ENCODE results near the gene HPSE2. TPM values are rescaled to one million over a fixed set of nuclear protein-coding genes. Genes with fewer than 3 reads are reported as not detected.
A peak's percentile ranks its signal among the peaks of the same experiment; 100 is the strongest.

Gene HPSE2
- total RNA-seq, 1 donor from 2014 or later = not detected

DNA sequence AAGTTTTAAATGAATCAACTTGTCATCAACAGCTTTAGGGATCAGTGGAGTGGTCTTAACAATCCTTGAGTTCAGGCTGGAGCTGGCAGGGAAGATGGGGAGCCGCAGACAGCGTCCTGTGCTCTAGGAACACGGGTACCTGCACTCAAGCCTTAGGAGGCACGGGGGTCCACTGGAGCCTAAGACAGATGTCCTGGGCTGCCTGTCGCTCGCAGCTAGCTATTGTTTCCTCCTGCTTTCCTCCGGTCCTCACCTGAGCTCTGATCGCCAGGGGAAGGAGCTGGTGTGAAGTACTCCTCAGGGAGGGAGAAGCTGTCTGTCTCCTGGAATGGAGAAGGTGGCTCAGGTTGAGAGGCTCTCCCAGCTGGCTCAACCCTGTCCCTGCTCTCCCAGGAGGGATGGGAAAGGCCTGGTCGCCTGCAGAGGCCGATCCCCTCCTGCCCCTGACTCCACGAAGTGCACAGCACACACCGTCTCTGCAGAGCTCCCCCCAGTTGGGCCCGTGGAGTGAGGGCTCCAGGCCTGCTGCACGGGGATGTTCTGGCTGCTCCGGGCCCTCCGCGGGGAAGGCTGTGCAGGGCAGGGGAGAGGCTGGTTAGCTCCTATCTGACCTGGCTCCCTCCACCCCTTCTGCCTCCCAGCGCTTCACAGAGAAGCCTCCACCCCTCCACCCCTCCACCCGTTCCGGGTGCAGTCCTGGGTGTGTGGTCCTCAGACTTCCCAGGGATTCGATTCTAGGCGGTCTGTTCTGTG lies 806.2 kb downstream of the HPSE2 start:
- Mint-ChIP-seq H3K27me3 (ENCODE audit: unreplicated experiment) (peaks cover 1% of the 10 kb centered on the region), H3K9me3 (ENCODE audit: unreplicated experiment) (peaks cover 5% of the 10 kb centered on the region), H3K4me3 (ENCODE audit: unreplicated experiment) (no peak overlapping the region), H3K27ac (ENCODE audit: unreplicated experiment) (no peak overlapping the region), H3K4me1 (ENCODE audit: unreplicated experiment) (no peaks in the 10 kb centered on the region), H3K36me3 (ENCODE audit: low read depth, unreplicated experiment) (peaks cover 41% of the 10 kb centered on the region)
- no peak for DNase-seq (ENCODE audit: low spot score)
- TF ChIP-seq, protein P1, sequence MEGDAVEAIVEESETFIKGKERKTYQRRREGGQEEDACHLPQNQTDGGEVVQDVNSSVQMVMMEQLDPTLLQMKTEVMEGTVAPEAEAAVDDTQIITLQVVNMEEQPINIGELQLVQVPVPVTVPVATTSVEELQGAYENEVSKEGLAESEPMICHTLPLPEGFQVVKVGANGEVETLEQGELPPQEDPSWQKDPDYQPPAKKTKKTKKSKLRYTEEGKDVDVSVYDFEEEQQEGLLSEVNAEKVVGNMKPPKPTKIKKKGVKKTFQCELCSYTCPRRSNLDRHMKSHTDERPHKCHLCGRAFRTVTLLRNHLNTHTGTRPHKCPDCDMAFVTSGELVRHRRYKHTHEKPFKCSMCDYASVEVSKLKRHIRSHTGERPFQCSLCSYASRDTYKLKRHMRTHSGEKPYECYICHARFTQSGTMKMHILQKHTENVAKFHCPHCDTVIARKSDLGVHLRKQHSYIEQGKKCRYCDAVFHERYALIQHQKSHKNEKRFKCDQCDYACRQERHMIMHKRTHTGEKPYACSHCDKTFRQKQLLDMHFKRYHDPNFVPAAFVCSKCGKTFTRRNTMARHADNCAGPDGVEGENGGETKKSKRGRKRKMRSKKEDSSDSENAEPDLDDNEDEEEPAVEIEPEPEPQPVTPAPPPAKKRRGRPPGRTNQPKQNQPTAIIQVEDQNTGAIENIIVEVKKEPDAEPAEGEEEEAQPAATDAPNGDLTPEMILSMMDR (IDR thresholded peaks at IDR 0.05; ENCODE audit: unreplicated experiment) = no peak

DNA sequence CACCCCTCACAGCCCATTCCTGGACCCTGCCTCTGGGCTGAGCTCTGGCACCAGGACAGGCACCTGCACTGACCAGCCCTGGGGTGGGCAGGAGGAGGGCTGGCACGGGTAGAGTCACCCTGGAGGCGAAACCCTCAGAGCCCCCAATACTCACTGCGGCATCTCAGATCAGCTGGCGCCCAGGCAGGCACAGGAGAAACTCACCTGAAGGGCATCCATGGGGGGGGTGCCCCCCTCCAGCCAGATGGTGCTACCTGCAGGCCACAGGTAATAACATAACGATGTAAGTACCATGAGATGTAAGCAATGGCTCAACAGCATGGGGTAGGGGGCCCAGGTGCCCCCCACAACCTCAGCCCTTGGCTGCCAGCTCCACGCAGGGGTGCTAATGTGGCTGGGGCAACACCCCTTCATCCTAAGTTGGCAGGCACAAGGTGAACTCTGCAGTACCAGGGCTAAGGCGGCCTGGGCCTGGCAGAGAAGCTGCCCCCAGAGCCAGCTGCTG lies 808.6 kb downstream of the HPSE2 start:
- no peak overlapping the region for H3K27ac Mint-ChIP-seq (ENCODE audit: unreplicated experiment)
- H3K9me3 Mint-ChIP-seq (ENCODE audit: unreplicated experiment) = peaks cover 5% of the 10 kb centered on the region
- no peak for DNase-seq (ENCODE audit: low spot score)
- peaks cover 26% of the 10 kb centered on the region for H3K36me3 Mint-ChIP-seq (ENCODE audit: low read depth, unreplicated experiment)
- TF ChIP-seq, protein P1 (IDR thresholded peaks at IDR 0.05; ENCODE audit: unreplicated experiment) = no peak
- peaks cover 3% of the 10 kb centered on the region for H3K27me3 Mint-ChIP-seq (ENCODE audit: unreplicated experiment)
- no peak overlapping the region for H3K4me3 Mint-ChIP-seq (ENCODE audit: unreplicated experiment)
- H3K4me1 Mint-ChIP-seq (ENCODE audit: unreplicated experiment) = no peaks in the 10 kb centered on the region

DNA sequence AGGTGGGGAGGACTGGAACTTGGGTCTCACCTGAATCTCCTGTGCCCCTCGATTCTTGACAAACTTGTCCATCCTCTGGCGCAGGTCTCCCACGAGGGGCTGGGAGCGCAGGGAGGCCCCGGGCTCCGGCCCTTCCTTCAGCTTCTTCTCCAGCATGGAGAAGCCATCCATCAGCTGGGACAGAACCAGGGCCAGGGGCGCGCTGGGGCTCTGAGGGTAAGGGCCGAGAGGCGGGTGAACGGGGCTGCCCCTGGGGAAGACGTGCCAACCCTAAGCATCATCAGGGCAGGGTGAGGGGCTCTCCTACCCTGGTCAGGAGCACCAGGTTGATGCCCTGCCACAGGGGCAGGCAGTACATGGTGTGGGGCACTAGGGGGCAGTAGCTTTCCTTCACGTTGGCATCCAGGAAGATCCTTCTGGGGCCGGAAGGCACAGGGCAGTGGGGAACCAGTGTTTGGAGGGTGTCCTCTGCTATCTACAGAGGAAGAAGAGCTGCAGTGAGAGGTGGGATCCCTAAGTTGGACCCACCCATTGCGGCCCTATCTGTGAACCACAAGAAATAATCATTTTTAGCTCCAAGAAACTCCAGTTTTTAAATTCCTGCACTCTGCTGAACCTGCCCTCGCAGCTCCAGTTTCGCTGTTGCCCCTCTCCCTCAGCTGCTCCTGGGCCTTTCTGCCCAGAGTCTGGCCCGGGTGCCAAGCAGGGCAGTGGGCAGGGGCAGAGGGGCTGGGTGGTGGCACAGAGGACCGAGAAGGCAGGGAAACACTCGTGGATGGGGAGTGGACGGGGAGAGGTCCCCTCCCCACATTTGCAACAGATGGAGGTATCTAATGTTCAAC lies 809.9 kb downstream of the HPSE2 start:
- H3K4me1 Mint-ChIP-seq (ENCODE audit: unreplicated experiment) = no peaks in the 10 kb centered on the region
- DNase-seq (ENCODE audit: low spot score) = peak; percentile 67
- H3K9me3 Mint-ChIP-seq (ENCODE audit: unreplicated experiment) = no peaks in the 10 kb centered on the region
- no peak overlapping the region for H3K4me3 Mint-ChIP-seq (ENCODE audit: unreplicated experiment)
- H3K27me3 Mint-ChIP-seq (ENCODE audit: unreplicated experiment) = peaks cover 3% of the 10 kb centered on the region
- TF ChIP-seq, protein P1 (IDR thresholded peaks at IDR 0.05; ENCODE audit: unreplicated experiment) = peak; percentile 85
- peaks cover 22% of the 10 kb centered on the region for H3K36me3 Mint-ChIP-seq (ENCODE audit: low read depth, unreplicated experiment)
- no peak overlapping the region for H3K27ac Mint-ChIP-seq (ENCODE audit: unreplicated experiment)

DNA sequence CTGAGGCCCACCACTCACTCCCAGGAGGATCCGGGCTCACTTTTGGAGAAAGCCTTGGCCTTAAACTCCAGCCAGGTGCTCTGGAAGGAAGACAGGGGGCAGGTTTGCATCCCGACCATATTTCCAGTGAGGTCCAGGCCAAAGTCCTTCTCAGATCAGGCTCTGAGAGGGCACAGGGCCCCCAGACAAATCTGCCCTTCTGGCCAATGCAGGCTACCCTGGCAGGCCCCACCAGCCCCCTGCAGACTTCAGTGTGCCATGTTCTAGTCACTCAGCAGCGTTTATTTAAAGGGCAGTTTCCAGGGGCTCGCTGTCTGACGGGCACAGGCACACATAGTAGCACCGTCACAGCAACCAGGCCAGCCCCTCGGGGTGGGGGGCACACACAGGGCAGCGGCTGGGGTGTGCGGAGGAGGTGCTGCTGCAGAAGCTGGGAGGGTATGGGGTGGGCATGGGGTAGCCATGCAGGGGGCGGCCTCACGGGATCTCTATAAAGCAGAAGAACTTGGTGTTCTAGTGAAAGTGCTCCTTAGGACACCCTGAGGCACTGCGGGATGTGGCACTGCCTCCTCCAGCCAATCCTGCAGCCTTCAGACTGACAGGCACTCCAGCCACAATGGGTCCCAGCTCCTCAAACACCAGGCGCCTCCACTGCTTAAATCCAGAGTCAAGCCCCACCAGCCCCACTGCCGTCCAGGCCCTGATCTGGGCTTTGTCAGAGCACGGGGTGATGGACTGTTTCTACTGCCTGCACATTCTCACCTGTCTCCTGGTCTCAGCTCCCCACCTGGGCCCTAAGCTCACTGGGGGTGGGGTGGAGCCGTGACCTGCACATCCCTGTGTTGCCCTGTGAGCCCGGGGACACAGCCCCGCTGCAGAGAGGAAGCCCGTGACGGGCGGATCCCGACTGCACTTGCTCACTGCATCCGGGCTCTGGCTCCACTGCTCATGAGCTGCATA lies 811.1 kb downstream of the HPSE2 start:
- Mint-ChIP-seq H3K4me3 (ENCODE audit: unreplicated experiment) (no peak overlapping the region), H3K9me3 (ENCODE audit: unreplicated experiment) (no peaks in the 10 kb centered on the region), H3K36me3 (ENCODE audit: low read depth, unreplicated experiment) (peaks cover 13% of the 10 kb centered on the region), H3K4me1 (ENCODE audit: unreplicated experiment) (no peaks in the 10 kb centered on the region), H3K27me3 (ENCODE audit: unreplicated experiment) (peaks cover 2% of the 10 kb centered on the region), H3K27ac (ENCODE audit: unreplicated experiment) (no peak overlapping the region)
- DNase-seq (ENCODE audit: low spot score) = no peak
- TF ChIP-seq, protein P1 (IDR thresholded peaks at IDR 0.05; ENCODE audit: unreplicated experiment) = no peak

Data from endothelial cell (in vitro differentiated cells).